ENCODE data around the gene PCBP4.

Gene PCBP4

GRCh38 chr3:51942603-51943450 lies 24.4 kb downstream of the PCBP4 start:
- H3K4me3 ChIP-seq (ENCODE audit: low read depth, low read length), result no peak overlapping the region

DNA sequence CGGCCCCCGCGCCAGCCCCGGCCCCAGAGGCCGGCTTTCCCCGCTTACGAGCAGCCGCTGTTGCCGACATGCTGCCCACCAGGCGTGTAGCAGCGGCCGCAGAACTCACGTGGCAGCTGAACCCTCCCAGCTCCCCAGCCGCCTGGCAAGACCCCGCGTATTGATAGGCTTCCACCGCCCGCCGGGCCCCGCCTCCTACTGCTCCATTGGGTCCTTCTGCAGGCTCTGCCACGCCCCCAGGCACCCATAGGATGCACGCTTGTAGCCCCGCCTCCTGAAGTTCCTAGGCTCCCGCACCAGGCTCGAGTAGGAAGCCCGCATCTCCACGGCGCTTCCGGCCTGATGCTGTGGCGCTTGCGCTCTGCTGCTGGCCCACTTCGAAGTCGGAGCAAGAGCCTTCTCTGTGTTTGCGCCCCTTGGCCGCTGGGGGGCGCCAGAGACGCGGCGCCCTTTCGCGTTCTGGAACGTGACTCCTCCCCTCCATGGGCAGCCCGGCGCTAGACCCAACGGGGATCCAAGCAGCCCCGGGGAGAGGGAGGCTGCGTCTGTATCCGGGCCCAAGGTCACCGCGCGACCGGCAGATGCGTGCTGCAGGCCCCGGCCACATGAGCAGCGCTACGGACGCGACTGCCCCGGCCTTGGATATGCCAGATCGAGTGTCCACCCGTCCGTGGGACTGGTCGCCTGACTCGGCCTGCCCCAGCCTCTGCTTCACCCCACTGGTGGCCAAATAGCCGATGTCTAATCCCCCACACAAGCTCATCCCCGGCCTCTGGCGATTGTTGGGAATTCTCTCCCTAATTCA lies 25.3 kb downstream of the PCBP4 start, which contains the start of the genes PARP3 and RRP9:
PARP3 (plus strand) TSS at position 566 of the 805 bp plus-strand sequence. CDS start 993 bp downstream, outside the sequence.
RRP9 (minus strand) TSS at position 107 of the 805 bp plus-strand sequence; CDS start at position 70, 37 bp downstream.
- peak within 1 kb of the TSS; percentile 89 for H3K4me3 ChIP-seq (ENCODE audit: low read depth, low read length)

GRCh38 chr3:51941463-51941797 lies 25.8 kb downstream of the PCBP4 start:
- H3K4me3 ChIP-seq (ENCODE audit: low read depth, low read length), result peak overlapping the region; percentile 89

- H3K4me3 ChIP-seq (ENCODE audit: low read depth, low read length), result peak overlapping the region; percentile 89
Observed at GRCh38 chr3:51940648-51941462, 26.4 kb downstream of the PCBP4 start.

DNA sequence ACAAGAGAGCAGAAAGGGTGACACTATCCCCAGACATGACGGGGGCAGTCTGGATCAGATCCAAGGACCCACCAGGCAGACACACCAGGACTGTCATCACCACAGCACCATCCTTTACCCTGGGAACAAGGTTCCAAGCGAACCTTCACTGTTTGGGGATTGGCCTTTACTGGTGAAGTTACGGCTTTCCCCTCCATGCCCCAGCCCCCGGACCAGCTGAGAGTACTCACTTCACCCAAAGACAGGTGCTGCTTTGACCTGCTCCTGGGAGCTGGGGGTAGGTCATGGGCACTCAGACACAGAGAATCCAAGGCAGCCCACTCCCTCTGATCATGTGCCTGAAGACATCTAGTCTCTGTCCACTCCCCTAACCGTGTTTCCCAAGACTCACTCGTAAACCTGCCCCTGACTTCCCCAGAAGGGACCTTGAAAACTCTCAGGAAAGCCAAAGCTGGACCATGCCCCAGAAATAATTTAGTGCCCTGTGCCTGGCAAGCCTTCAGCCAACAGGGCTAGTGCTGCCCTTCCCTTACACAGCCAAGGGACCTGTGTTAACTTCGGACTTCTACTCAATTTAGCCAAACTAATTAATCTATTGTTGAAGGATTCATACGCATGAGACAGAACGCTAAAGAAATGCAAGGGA lies 28.4 kb downstream of the PCBP4 start:
- H3K4me3 ChIP-seq (ENCODE audit: low read depth, low read length), result no peak overlapping the region

DNA sequence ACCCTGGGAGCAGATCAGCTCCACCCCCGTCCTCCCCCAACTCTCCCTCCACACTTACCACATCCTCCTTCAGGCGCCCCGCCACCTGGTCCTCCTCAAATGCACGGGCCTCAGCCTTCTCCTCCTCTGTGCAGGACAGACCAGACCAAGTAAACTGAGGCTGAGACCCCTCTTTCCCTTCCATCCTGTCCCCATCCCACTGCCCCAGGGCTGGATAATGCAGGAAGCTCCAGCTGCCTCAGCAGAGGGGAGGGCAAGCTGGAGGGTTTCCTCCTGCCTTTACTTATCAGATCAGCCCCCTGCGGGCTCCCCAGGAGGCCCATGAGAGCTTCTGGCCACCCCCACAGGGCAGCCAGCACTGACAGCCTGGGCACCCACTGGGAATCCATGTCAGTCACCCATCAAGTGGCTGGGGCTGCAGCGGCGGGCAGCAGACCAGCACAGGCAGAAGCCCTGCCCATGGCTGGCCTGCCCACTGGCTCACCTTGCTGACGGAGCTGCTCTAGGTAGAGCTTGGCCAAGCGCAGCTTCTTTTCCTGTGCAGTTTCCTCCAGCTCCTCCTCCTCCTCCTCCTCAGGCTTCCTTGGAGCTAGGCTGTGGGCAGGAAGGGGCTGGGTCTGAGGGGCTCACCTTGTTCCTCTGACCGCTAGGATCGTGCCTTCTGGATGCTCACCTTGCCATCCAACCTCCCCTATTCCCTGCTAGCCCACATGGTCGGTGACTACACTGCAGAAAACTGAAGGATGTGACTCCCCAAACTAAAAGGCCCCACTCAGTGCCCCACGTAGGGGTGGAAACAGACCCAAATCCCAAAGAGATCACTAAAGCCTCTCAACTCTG lies 29.4 kb downstream of the PCBP4 start:
- H3K4me3 ChIP-seq (ENCODE audit: low read depth, low read length), result no peak overlapping the region

DNA sequence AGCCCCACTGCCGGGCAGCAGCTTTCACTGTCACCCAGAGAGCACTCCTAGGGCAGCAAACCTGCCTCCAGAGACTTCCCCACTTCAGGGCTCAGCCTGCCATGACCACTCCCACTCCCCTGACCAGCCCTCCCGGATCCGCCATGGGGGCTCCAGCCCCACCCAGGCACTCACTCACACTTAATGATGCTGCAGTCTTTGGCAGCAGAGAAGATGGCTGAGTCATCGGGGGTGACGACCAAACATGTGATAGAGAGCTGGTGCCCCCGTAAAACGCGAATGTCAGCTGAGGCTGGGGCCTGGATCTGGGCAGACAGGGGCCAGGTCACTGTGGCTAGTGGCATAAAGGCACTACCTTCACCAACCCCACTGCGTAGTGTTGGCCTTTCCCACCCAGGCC lies 30.2 kb downstream of the PCBP4 start:
- H3K4me3 ChIP-seq (ENCODE audit: low read depth, low read length), result no peak overlapping the region

GRCh38 chr3:51935886-51936755 lies 31.1 kb downstream of the PCBP4 start:
- H3K4me3 ChIP-seq (ENCODE audit: low read depth, low read length), result no peak overlapping the region

DNA sequence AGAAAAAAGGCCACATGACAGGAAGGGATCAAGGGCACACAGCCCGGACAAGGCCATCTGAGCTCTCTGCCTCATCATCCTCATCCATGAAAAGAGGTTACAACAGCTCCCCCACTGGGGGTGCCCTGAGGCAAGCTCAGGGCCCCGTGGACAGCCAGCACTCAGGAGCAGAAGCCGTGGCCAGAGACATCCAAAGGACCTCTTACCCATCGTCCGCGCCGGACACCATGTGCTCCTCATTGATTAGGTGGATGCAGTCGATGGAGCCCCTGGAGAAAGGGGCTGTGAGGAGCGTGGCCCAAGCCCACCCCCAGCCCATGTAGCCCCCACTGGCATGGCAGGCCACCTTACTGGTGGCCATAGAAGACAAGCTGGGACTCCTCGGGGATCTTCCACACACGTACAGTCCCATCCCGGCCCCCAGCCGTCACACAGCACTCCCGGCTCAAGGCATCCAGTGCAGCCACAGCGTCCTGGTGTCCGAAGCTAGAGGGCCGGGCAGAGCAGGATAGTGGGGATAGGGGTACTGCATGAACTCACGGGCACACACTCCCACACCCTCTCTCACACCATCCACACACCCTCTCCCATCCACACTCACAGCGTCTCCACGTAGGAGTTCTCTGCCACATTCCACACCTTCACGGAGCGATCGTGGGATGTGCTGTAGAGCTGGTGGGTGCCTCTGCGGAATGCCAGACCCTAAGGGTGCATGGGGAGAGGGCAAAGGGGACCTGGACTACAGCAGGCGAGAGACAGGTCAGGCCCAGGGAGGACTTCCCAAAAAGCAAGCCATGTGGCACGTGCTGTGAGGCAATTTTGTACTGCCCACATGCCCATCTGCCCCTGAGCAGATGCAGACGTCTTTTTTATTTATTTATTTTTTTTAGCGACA lies 32.0 kb downstream of the PCBP4 start:
- no peak overlapping the region for H3K4me3 ChIP-seq (ENCODE audit: low read depth, low read length)

DNA sequence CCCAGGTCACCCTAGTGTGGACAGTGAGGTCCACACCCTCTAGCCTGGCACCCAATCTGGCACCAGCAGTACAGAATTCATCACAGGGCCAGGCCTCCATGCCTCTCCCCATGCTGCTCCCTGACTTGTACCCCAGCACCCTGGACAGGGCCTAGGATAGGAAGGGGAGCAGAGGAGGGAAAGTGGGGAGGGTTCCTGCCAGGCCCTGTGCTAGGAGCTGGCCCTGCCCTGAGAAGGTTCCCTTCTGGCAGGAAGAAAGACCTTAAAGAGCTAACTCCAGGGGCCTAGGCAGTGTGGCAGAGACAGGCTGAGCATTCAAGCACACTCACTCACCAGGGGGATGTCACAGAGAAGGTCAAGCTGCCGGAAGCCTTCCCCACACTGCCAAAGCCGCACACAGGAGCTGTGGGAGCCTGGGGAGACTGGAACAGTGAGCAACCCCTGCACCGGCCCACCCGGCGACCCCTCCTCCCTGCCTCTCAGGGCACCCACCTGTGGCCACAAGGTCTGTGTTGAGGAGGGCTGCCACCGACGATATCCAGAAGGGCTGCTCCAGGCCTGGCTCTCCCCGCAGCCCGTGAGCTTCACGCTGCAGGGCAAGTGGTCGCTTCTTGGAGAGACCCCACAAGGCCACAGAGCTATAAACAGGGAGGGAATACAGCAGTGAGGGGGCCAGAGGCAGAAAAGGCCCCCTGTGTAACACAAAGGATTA lies 33.0 kb downstream of the PCBP4 start:
- no peak overlapping the region for H3K4me3 ChIP-seq (ENCODE audit: low read depth, low read length)

DNA sequence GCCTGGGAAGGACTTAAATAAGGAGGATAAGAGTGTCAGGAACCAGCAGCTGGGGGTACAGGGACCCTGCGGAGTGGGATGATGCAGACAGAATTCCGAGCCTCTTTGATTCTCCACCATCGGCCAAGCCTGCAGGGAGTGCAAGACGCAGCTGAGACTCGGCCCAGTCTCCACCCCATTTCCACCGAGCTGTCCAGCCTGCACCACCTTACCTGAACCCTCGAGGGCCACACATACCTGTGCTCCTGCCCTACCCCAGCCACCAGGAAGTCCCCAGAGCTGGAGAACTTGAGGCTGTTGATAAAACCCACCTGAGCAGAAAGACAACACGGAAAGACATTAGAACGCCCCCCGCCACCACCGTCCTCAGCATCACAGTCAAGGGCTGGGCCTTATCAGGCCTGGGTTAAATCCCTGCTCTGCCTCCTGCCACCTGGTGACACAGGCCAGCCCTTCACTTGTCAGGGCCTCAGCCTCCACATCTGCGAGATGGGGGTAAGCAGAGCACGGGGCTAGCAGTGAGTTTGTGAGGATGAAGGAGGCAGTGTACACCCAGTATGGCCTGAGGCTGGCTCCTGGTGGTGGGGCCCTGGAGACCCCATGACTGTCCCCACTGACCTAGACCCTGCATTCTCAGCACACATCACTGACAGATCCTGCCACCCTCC lies 33.6 kb downstream of the PCBP4 start:
- H3K4me3 ChIP-seq (ENCODE audit: low read depth, low read length), result no peak overlapping the region

GRCh38 chr3:51932471-51933370 lies 34.5 kb downstream of the PCBP4 start:
- H3K4me3 ChIP-seq (ENCODE audit: low read depth, low read length), result no peak overlapping the region

DNA sequence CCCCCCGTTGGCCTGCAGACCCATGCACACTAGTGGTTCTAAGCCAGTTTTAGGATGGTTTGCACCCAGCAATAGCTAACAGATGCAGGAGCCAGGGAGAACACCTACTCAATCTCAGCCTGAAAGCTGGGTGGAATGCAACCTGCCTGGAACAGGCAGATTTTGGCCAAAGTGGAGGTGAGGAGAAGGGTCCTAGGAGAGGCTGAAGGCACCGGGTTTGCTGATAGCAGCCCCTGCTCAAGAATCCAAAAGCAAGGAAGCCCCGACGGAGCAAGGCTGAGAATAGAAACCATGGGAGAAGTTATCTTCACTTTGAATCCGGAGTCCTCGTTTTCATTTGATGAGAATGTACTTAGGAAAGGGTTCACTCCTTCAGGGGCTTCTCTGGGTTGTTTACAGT lies 35.5 kb downstream of the PCBP4 start:
- H3K4me3 ChIP-seq (ENCODE audit: low read depth, low read length), result no peak overlapping the region

DNA sequence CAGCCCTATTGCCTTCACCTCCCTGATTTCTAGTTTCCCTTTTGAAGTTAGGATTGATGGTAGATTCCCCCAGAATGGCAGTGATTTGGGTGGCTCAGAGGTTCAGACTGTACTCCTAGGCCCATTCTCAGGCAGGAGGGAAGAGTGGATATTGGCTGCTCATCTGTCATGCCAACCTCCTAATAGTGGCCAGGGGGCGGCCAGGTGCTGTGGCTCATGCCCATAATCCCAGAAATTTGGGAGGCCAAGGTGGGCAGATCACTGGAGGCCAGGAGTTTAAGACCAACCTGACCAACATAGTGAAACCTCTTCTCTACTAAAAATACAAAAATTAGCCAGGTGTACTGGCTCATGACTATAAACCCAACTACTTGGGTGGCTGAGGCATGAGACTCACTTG lies 36.8 kb downstream of the PCBP4 start:
- H3K4me3 ChIP-seq (ENCODE audit: low read depth, low read length), result no peak overlapping the region

DNA sequence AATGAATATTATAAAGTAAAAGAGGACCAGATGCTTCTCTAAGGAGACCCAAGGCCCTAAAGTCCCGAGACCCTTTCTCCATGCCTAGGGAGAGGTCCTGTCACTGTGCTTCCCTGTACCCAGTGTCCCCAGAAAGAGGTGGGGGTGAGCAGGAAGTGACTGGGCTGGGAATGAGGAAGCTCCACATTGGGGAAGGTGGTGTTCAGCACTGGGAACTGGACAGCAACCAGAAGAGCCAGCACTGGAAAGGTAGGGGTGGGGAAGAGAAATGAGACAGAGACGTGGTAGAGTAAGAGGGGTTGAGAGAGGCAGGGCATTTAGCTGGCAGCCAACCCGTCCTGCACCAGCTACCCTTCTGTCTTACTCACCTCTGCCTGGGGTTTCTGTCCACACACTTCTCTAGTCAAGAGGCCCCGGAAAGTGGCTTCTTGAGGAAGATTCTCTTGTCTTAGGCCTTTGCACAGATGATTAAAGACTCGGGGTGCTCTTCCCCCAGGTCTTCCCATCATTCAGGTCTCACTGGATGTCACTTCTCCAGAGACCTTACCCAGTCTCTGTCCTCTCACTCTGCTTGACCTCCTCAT lies 37.7 kb downstream of the PCBP4 start:
- H3K4me3 ChIP-seq (ENCODE audit: low read depth, low read length), result no peak overlapping the region
